Neuronal stem cell (in vitro differentiated cells): ENCODE results near the gene DLGAP4.

Experiments
- DNase-seq: peaks from one replicate; pipeline ENCODE4 v3.0.0-alpha.2; 2013; ENCODE audit warnings: low spot score
- H2AFZ ChIP-seq: one replicate; pipeline ENCODE4 v1.6.1; 2013; ENCODE audit warnings: mild to moderate bottlenecking, low read length, inconsistent platforms
- H2AK5ac ChIP-seq: 2 replicates; pipeline ENCODE4 v1.6.1; 2013; ENCODE audit warnings: low read depth, mild to moderate bottlenecking, inconsistent platforms, low read length, moderate library complexity, mixed read lengths
- H2BK120ac ChIP-seq: 2 replicates; pipeline ENCODE4 v1.6.1; 2013; ENCODE audit warnings: low read depth, mild to moderate bottlenecking, inconsistent platforms, low read length, moderate library complexity, mixed read lengths
- H2BK12ac ChIP-seq: one replicate; pipeline ENCODE4 v1.6.1; 2013; ENCODE audit warnings: low read length, inconsistent platforms
- H2BK15ac ChIP-seq: 2 replicates; pipeline ENCODE4 v1.6.1; 2013; ENCODE audit warnings: mild to moderate bottlenecking, low read length, inconsistent platforms, mixed read lengths
- H2BK5ac ChIP-seq: one replicate; pipeline ENCODE4 v1.6.1; 2013; ENCODE audit warnings: inconsistent platforms, mild to moderate bottlenecking, low read length, moderate library complexity
- H3K14ac ChIP-seq: one replicate; pipeline ENCODE4 v1.6.1; 2013; ENCODE audit warnings: low read length, inconsistent platforms
- H3K18ac ChIP-seq: 2 replicates; pipeline ENCODE4 v1.6.1; 2013; ENCODE audit warnings: low read length, inconsistent platforms
- H3K23ac ChIP-seq: 2 replicates; pipeline ENCODE4 v1.6.1; 2013; ENCODE audit warnings: low read depth, mild to moderate bottlenecking, mixed read lengths, low read length, inconsistent platforms; ENCODE audit not compliant: poor library complexity
- H3K27ac ChIP-seq: replicated peaks from 3 replicates; pipeline ENCODE4 v1.5.1; 2013; ENCODE audit warnings: low read length, inconsistent platforms
- H3K27me3 ChIP-seq, 3 experiments: 2 replicates each; pipeline ENCODE4 v1.6.1; 2013; ENCODE audit warnings: low read length in 3 of 3, mild to moderate bottlenecking in 2 of 3, inconsistent platforms in 1 of 3, low read depth in 1 of 3, mixed read lengths in 1 of 3, moderate library complexity in 1 of 3; ENCODE audit not compliant: control insufficient read depth in 3 of 3, insufficient read depth in 3 of 3
- H3K36me3 ChIP-seq, 2 donors: replicated peaks in 1 of 2; 2 replicates each; pipeline ENCODE4 v1.6.1; 2013; ENCODE audit warnings: low read length in 2 of 2; ENCODE audit not compliant: control insufficient read depth in 2 of 2, insufficient read depth in 2 of 2
- H3K4ac ChIP-seq: 2 replicates; pipeline ENCODE4 v1.6.1; 2013; ENCODE audit warnings: inconsistent platforms, mild to moderate bottlenecking, low read length, moderate library complexity
- H3K4me1 ChIP-seq, 2 donors: 1 replicate in 1 of 2; 2 replicates in 1 of 2; pipeline ENCODE4 v1.6.1; 2013; ENCODE audit warnings: low read length in 2 of 2, low read depth in 1 of 2; ENCODE audit not compliant: control insufficient read depth in 2 of 2, insufficient read depth in 1 of 2
- H3K4me2 ChIP-seq: one replicate; pipeline ENCODE4 v1.6.1; 2013; ENCODE audit warnings: mild to moderate bottlenecking, low read length, inconsistent platforms; ENCODE audit not compliant: insufficient read depth, poor library complexity, severe bottlenecking
- H3K4me3 ChIP-seq, 2 donors: 2 replicates each; pipeline ENCODE4 v1.5.1; 2013; ENCODE audit warnings: low read length in 2 of 2, mild to moderate bottlenecking in 2 of 2, inconsistent platforms in 1 of 2, moderate library complexity in 1 of 2
- H3K79me1 ChIP-seq: one replicate; pipeline ENCODE4 v1.6.1; 2013; ENCODE audit warnings: low read depth, mild to moderate bottlenecking, inconsistent platforms, low read length, moderate library complexity
- H3K9ac ChIP-seq: one replicate; pipeline ENCODE4 v1.6.1; 2013; ENCODE audit warnings: mild to moderate bottlenecking, low read depth, low read length, inconsistent platforms; ENCODE audit not compliant: poor library complexity
- H3K9me3 ChIP-seq, 2 donors: replicated peaks in 1 of 2; 2 replicates each; pipeline versions ENCODE3 to v1.6.1; 2013; ENCODE audit warnings: low read length in 2 of 2, mild to moderate bottlenecking in 2 of 2, inconsistent platforms in 1 of 2, low read depth in 1 of 2, mixed read lengths in 1 of 2, moderate library complexity in 1 of 2; ENCODE audit not compliant: control insufficient read depth in 2 of 2, insufficient read depth in 1 of 2
- H4K8ac ChIP-seq: one replicate; pipeline ENCODE4 v1.6.1; 2013; ENCODE audit warnings: low read depth, mild to moderate bottlenecking, inconsistent platforms, low read length, moderate library complexity
- H4K91ac ChIP-seq: one replicate; pipeline ENCODE4 v1.6.1; 2013; ENCODE audit warnings: low read length, low read depth, mild to moderate bottlenecking, inconsistent platforms; ENCODE audit not compliant: poor library complexity
- WGBS, 2 donors: extraction: QIAGEN DNeasy Blood & Tissue Kit; methylation state at CpG; one replicate each; pipeline ENCODE4 v1.1.7; 2013; ENCODE audit warnings: missing lambda C conversion rate in 2 of 2, mixed read lengths in 1 of 2; ENCODE audit not compliant: insufficient read length in 2 of 2, insufficient replicate concordance in 1 of 2; ENCODE audit errors: extremely low coverage in 2 of 2; 5-methylcytosine and 5-hydroxymethylcytosine counted together

The DLGAP4 gene

DNA sequence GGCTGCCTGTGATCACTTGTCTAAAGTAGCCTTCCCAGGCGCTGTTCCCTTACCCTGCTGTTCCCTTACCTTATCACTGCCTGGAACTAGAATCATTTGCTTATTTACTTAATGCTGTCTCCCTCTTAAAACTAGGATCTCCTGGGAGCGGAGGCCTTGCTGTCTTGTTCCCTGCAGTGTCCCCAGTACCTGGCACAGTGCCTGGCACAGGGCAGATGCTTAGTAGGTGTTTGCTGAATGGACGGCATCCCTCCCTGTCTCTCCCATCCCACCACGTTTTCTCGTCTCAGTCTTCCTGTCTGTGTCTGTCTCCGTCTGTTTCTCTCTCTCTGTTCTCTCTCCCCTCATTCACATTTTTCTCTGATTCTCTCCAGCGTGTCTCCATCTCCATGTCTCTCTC lies 135.3 kb downstream of the DLGAP4 start:
- Histone ChIP-seq H4K91ac (no peak overlapping the region), H3K9ac (no peak overlapping the region), H3K4me1 (no peaks in the 10 kb centered on the region), H3K36me3 (no peaks in the 10 kb centered on the region), H2BK120ac (no peak overlapping the region), H3K4ac (no peak overlapping the region), H3K23ac (no peak overlapping the region), H2AK5ac (no peak overlapping the region), H2AFZ (no peak overlapping the region), H2BK5ac (no peak overlapping the region), H3K27me3 (peaks cover 0 to 14% (median 0%) of the 10 kb centered on the region in 3 experiments), H2BK15ac (no peak overlapping the region), H3K4me3 (no peak overlapping the region), H2BK12ac (no peak overlapping the region), H4K8ac (no peak overlapping the region), H3K18ac (no peak overlapping the region), H3K79me1 (no peaks in the 10 kb centered on the region), H3K4me2 (no peak overlapping the region), H3K27ac (no peak overlapping the region), H3K14ac (no peak overlapping the region), H3K9me3 (no peaks in the 10 kb centered on the region)
- no peak for DNase-seq
- WGBS, 2 donors = no CpG with 5 or more reads among the region's 7 CpGs

DNA sequence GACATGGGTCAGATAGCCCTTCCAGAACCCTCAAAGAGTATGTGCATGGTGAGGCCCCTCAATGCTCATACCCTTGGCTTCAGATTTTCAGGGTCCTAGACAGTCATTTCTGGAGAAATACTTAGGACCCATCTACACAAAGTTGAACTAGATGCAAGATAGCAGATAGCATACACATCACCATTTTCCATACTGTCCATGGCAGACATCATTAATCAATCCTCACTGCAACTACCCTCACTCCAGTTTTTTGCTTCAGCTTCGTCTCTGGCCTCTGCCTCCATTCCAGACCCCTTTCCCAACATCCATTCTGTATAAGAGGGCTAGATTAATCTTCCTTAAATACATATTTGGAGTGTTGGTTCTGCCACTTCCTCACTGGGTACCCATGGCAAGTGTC lies 139.7 kb downstream of the DLGAP4 start:
- no peak overlapping the region for H2BK15ac ChIP-seq
- H4K91ac ChIP-seq = no peak overlapping the region
- H3K27me3 ChIP-seq = peaks cover 0 to 14% (median 0%) of the 10 kb centered on the region in 3 experiments
- no peak for DNase-seq
- H2BK5ac ChIP-seq = no peak overlapping the region
- no peak overlapping the region for H3K27ac ChIP-seq
- no peak overlapping the region for H3K4ac ChIP-seq
- no peaks in the 10 kb centered on the region for H3K36me3 ChIP-seq
- peaks cover 0 to 3% of the 10 kb centered on the region in 2 donors for H3K9me3 ChIP-seq
- H3K4me3 ChIP-seq = no peak overlapping the region
- H4K8ac ChIP-seq = no peak overlapping the region
- no peak overlapping the region for H3K9ac ChIP-seq
- H2AFZ ChIP-seq = no peak overlapping the region
- H3K18ac ChIP-seq = no peak overlapping the region
- no peak overlapping the region for H2AK5ac ChIP-seq
- peaks cover 2% of the 10 kb centered on the region for H3K79me1 ChIP-seq
- no peaks in the 10 kb centered on the region for H3K4me1 ChIP-seq
- no CpG with 5 or more reads among the region's 1 CpG for WGBS, 2 donors
- H3K23ac ChIP-seq = no peak overlapping the region
- H3K4me2 ChIP-seq = no peak overlapping the region
- H2BK12ac ChIP-seq = no peak overlapping the region
- no peak overlapping the region for H2BK120ac ChIP-seq
- H3K14ac ChIP-seq = no peak overlapping the region

DNA sequence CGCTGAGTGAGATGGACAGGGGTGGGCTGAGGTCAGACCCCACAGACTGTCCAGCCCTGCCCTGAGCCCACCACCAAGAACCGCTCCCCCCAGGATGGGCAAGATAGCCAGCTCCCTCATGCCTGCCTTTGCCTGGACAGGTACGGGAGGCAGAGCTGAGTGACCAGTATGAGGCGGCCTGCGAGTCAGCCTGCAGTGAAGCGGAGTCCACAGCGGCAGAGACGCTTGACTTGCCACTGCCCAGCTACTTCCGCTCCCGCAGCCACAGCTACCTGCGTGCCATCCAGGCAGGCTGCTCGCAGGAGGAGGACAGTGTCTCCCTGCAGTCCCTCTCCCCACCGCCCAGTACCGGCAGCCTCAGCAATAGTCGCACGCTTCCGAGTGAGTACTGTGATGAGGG lies 140.4 kb downstream of the DLGAP4 start:
- Histone ChIP-seq H3K23ac (peak overlapping the region; percentile 67), H3K4ac (no peak overlapping the region), H2BK5ac (peak overlapping the region; percentile 77), H3K27ac (no peak overlapping the region), H3K18ac (peak overlapping the region; percentile 76), H4K8ac (no peak overlapping the region), H3K4me1 (no peaks in the 10 kb centered on the region), H2AK5ac (peak overlapping the region; percentile 94), H3K9ac (peak overlapping the region; percentile 57), H3K79me1 (peaks cover 2% of the 10 kb centered on the region), H2BK12ac (no peak overlapping the region), H3K9me3 (peaks cover 0 to 3% of the 10 kb centered on the region in 2 donors), H3K4me3 (no peak overlapping the region), H2BK15ac (peak overlapping the region; percentile 19), H3K4me2 (no peak overlapping the region), H3K36me3 (no peaks in the 10 kb centered on the region), H2BK120ac (no peak overlapping the region), H3K27me3 (peaks cover 0 to 11% (median 0%) of the 10 kb centered on the region in 3 experiments), H3K14ac (peak overlapping the region; percentile 40), H4K91ac (no peak overlapping the region), H2AFZ (no peak overlapping the region)
- no peak for DNase-seq
- no CpG with 5 or more reads among the region's 17 CpGs for WGBS, 2 donors

DNA sequence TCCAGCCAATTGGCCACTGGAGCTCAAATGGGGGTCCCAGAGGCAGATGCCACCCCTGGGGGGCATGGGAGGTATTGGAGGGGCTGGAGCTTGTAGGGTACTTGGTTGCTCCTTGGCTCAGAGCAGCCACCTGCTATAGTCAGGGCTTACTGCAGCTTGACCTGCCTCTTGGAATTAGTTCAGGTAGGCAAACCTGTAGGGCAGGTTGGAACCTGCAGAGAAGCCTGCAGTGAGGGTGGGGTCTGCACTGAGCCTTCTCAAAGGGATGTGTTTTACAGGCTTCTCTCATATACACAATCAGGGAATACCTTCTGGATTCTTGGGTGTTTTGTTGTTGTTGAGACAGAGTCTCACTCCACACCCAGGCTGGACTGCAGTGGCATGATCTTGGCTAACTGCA lies 141.0 kb downstream of the DLGAP4 start:
- Histone ChIP-seq H3K18ac (peak overlapping the region; percentile 19), H2BK12ac (no peak overlapping the region), H3K4me1 (no peaks in the 10 kb centered on the region), H2BK5ac (peak overlapping the region; percentile 77), H3K27me3 (peaks cover 0 to 7% (median 0%) of the 10 kb centered on the region in 3 experiments), H3K79me1 (peaks cover 2% of the 10 kb centered on the region), H3K27ac (no peak overlapping the region), H3K4me3 (no peak overlapping the region), H4K91ac (no peak overlapping the region), H2BK15ac (no peak overlapping the region), H3K36me3 (no peaks in the 10 kb centered on the region), H3K14ac (no peak overlapping the region), H2BK120ac (no peak overlapping the region), H3K23ac (no peak overlapping the region), H4K8ac (no peak overlapping the region), H2AK5ac (peak overlapping the region; percentile 94), H3K4ac (no peak overlapping the region), H3K9ac (no peak overlapping the region), H3K9me3 (peaks cover 0 to 3% of the 10 kb centered on the region in 2 donors), H2AFZ (no peak overlapping the region), H3K4me2 (no peak overlapping the region)
- no peak for DNase-seq
